Measurements from ENCODE around the gene MTCL3.

MTCL3 gene

DNA sequence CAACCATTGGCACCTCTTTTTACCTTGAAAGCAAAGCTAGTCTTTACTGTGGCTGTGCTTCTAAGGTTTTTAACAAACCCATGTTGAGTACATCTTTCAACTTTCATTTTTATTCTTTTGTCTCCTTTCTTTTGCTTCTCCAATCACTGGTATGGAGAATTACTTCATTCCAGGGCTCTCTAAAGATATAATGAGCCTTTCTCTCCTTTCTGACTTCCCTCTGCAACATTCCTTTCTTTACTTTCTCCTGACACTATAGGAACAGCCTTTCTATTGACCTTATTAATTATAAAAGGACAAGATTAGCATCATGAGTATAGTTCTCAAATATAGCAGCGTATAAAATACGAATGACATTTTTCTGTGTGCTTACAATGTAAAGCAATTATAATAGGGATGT lies 36.8 kb downstream of the MTCL3 start:
- no peak for TF ChIP-seq YY1 (IDR thresholded peaks at IDR 0.05; ENCODE audit: insufficient read depth, insufficient read length)
- Histone ChIP-seq H3K27me3 (ENCODE audit: insufficient read depth, insufficient read length) (no peaks in the 10 kb centered on the region), H3K9me3 (ENCODE audit: insufficient read depth, low read length) (no peaks in the 10 kb centered on the region), H3K4me3 (ENCODE audit: insufficient read length, low read depth) (no peak overlapping the region), H3K36me3 (ENCODE audit: insufficient read depth, insufficient read length, low read length) (no peaks in the 10 kb centered on the region), H3K9ac (ENCODE audit: insufficient read length, low read depth) (no peak overlapping the region), H3K4me1 (ENCODE audit: insufficient read depth, insufficient read length) (no peaks in the 10 kb centered on the region)
- DNase-seq (ENCODE audit: low read depth, low spot score) = no peak

DNA sequence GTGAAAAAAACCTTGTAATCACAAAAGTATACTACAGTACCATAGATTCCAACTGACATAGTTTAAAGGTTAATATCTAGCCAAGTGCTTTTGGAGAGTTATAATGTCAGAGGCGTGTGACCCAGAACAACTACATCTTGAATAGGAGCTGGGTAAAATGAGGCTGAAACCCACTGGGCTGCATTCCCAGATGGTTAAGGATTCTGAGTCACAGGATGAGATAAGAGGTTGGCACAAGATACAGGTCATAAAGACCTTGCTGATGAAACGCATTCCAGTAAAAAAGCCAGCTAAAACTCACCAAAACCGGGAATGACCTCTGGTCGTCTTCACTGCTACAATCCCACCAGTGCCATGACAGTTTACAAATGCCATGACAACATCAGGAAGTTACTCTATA lies 37.5 kb downstream of the MTCL3 start:
- Histone ChIP-seq H3K4me3 (ENCODE audit: insufficient read length, low read depth) (no peak overlapping the region), H3K27me3 (ENCODE audit: insufficient read depth, insufficient read length) (no peaks in the 10 kb centered on the region), H3K36me3 (ENCODE audit: insufficient read depth, insufficient read length, low read length) (no peaks in the 10 kb centered on the region), H3K4me1 (ENCODE audit: insufficient read depth, insufficient read length) (no peaks in the 10 kb centered on the region), H3K9me3 (ENCODE audit: insufficient read depth, low read length) (no peaks in the 10 kb centered on the region), H3K9ac (ENCODE audit: insufficient read length, low read depth) (no peak overlapping the region)
- DNase-seq (ENCODE audit: low read depth, low spot score) = no peak
- TF ChIP-seq ZNF274 (IDR thresholded peaks at IDR 0.05; ENCODE audit: low read depth, low read length) (no peak), YY1 (IDR thresholded peaks at IDR 0.05; ENCODE audit: insufficient read depth, insufficient read length) (no peak), SUZ12 (IDR thresholded peaks at IDR 0.05; ENCODE audit: extremely low read depth, insufficient read depth, insufficient read length) (no peak)

DNA sequence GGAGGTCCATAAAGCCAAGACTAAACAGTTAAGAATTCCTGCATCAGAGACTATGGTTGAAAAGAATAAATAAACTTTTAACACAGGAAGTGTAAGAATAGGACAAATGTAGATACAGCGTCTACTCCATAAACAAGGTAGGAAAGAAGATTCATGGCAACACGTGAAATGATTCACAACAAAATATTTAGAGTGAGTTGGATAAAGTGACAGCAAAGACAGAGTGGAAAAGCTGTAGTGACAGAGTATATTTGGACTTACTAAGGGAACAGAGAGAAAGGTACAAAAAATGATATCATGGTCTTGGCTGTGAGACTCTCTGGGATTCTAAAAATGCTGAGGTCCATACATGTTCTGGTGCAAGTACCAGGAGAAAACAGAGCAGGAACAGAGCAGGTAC lies 38.0 kb downstream of the MTCL3 start:
- Histone ChIP-seq H3K9ac (ENCODE audit: insufficient read length, low read depth) (no peak overlapping the region), H3K9me3 (ENCODE audit: insufficient read depth, low read length) (no peaks in the 10 kb centered on the region), H3K27me3 (ENCODE audit: insufficient read depth, insufficient read length) (no peaks in the 10 kb centered on the region), H3K4me3 (ENCODE audit: insufficient read length, low read depth) (no peak overlapping the region), H3K4me1 (ENCODE audit: insufficient read depth, insufficient read length) (no peaks in the 10 kb centered on the region), H3K36me3 (ENCODE audit: insufficient read depth, insufficient read length, low read length) (peaks cover under 1% of the 10 kb centered on the region)
- TF ChIP-seq YY1 (IDR thresholded peaks at IDR 0.05; ENCODE audit: insufficient read depth, insufficient read length) = no peak
- no peak for TF ChIP-seq ZNF274 (IDR thresholded peaks at IDR 0.05; ENCODE audit: low read depth, low read length)
- TF ChIP-seq SUZ12 (IDR thresholded peaks at IDR 0.05; ENCODE audit: extremely low read depth, insufficient read depth, insufficient read length) = no peak
- no peak for DNase-seq (ENCODE audit: low read depth, low spot score)

DNA sequence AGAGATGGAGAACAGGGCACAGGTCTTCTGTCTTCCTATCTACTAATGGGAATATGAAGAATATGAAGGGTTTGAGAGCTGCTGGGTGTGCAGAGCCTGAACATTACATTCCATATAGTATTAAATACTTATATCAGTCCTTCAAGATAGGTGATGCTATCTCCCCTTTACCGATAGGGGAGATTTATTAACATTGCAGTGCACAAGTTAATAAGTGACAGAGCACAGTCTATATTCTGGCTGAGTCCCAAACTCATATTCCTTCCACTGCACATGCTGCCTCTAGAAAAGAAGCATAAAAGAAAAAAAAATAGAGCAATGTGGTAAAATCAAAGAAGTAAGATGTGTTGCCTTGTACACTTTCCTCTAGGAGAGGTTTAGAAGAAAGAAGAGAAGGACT lies 41.5 kb downstream of the MTCL3 start:
- Histone ChIP-seq H3K9me3 (ENCODE audit: insufficient read depth, low read length) (no peaks in the 10 kb centered on the region), H3K4me3 (ENCODE audit: insufficient read length, low read depth) (no peak overlapping the region), H3K4me1 (ENCODE audit: insufficient read depth, insufficient read length) (no peaks in the 10 kb centered on the region), H3K9ac (ENCODE audit: insufficient read length, low read depth) (no peak overlapping the region), H3K36me3 (ENCODE audit: insufficient read depth, insufficient read length, low read length) (peaks cover 13% of the 10 kb centered on the region), H3K27me3 (ENCODE audit: insufficient read depth, insufficient read length) (no peaks in the 10 kb centered on the region)
- TF ChIP-seq SUZ12 (IDR thresholded peaks at IDR 0.05; ENCODE audit: extremely low read depth, insufficient read depth, insufficient read length) (no peak), YY1 (IDR thresholded peaks at IDR 0.05; ENCODE audit: insufficient read depth, insufficient read length) (no peak), ZNF274 (IDR thresholded peaks at IDR 0.05; ENCODE audit: low read depth, low read length) (no peak)
- no peak for DNase-seq (ENCODE audit: low read depth, low spot score)

DNA sequence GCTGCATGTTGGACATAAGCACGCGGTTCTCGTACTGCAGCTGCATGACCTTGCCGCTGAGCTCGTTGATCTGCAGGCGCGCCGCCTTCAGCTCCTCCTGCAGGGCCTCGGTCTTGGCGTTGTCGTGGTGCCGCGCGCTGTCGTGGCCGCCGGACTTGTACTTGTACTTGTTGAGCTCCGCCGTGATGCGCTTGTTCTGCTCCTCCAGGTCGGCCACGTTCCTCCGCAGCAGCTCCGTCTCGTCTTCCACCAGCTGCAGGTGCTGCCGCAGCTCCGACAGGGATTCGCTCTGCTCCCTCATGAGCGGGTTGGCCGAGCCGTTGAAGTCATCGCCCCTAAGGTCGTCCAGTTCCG lies 43.3 kb downstream of the MTCL3 start:
- Histone ChIP-seq H3K36me3 (ENCODE audit: insufficient read depth, insufficient read length, low read length) (peaks cover 13% of the 10 kb centered on the region), H3K27me3 (ENCODE audit: insufficient read depth, insufficient read length) (no peaks in the 10 kb centered on the region), H3K4me1 (ENCODE audit: insufficient read depth, insufficient read length) (no peaks in the 10 kb centered on the region), H3K9me3 (ENCODE audit: insufficient read depth, low read length) (no peaks in the 10 kb centered on the region), H3K9ac (ENCODE audit: insufficient read length, low read depth) (no peak overlapping the region), H3K4me3 (ENCODE audit: insufficient read length, low read depth) (no peak overlapping the region)
- no peak for DNase-seq (ENCODE audit: low read depth, low spot score)
- TF ChIP-seq ZNF274 (IDR thresholded peaks at IDR 0.05; ENCODE audit: low read depth, low read length) (no peak), YY1 (IDR thresholded peaks at IDR 0.05; ENCODE audit: insufficient read depth, insufficient read length) (no peak), SUZ12 (IDR thresholded peaks at IDR 0.05; ENCODE audit: extremely low read depth, insufficient read depth, insufficient read length) (no peak)

DNA sequence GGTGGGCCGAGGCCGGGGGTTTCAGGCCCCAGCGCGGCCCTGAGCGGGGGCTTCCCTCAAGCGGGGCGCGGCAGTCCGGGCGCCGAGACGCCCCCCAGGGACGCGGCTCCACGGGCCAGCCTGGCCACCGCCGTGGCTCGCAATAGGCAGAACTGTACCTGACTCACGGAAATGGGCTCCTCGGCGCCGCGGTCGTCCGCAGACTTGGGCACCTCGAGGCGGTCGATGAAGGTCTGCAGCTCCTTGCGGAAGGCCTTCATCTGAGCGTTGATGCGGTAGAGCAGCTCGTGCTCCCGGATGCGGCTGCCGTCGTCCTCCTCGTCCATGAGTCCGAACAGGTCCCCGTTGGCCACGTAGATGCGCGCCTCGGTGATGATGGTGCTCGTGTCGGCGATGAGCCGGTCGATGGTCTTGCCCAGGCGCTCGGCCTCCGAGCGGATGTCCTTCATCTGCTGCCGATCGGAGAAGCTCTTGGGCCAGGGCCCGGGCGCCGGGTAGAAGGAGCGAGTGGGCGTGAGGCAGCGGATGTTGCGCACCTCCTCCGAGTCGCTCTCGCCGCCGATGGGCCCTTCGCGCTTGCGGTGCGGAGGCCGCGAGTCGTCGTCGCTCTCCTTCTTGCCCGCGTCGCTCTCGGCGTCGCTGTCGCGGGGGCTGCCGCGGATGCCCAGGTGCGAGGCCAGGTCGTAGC lies 43.9 kb downstream of the MTCL3 start:
- H3K4me3 ChIP-seq (ENCODE audit: insufficient read length, low read depth) = no peak overlapping the region
- H3K9me3 ChIP-seq (ENCODE audit: insufficient read depth, low read length) = no peaks in the 10 kb centered on the region
- TF ChIP-seq SUZ12 (IDR thresholded peaks at IDR 0.05; ENCODE audit: extremely low read depth, insufficient read depth, insufficient read length) (no peak), YY1 (IDR thresholded peaks at IDR 0.05; ENCODE audit: insufficient read depth, insufficient read length) (no peak), ZNF274 (IDR thresholded peaks at IDR 0.05; ENCODE audit: low read depth, low read length) (no peak)
- peaks cover 13% of the 10 kb centered on the region for H3K36me3 ChIP-seq (ENCODE audit: insufficient read depth, insufficient read length, low read length)
- no peaks in the 10 kb centered on the region for H3K4me1 ChIP-seq (ENCODE audit: insufficient read depth, insufficient read length)
- no peak overlapping the region for H3K9ac ChIP-seq (ENCODE audit: insufficient read length, low read depth)
- no peaks in the 10 kb centered on the region for H3K27me3 ChIP-seq (ENCODE audit: insufficient read depth, insufficient read length)
- no peak for DNase-seq (ENCODE audit: low read depth, low spot score)

DNA sequence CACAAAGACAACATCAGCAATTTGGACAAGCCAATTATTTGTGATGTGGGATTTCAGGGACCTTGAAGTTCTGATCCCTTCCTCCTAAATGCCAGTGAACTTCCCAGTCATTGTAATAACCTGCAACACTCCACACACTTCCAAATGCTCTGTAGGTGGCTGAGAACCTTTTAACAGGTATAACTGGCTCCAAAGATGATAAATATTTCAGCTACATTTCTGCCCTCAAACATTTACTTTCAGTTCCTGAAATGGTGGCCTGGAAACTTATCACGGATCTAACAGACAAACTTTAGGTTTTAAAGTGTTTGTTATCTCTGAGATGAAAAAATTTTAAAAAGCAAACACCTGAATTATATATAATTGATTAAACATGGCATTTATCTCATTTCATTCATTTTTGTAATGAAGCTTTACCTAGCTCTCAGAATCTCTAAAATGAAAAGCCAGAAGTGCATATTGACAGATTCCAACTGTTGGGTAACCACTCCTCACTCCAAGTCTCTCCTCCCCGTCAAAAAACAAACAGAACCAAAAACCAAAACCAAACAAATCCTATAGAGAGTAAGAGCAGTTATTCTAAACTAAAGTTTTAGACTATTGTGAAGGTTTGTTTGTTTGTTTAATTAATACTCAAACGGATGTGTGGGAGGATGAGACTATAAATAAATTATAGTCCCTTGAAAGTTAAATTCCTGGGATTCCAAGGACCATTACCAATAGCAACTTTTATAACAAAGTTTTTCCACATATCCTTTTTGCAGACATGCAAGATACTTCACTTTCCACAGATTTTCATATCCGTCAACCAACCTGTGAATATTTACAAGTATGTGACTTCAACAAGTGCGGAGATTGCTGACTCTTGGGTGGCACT lies 47.5 kb downstream of the MTCL3 start:
- TF ChIP-seq YY1 (IDR thresholded peaks at IDR 0.05; ENCODE audit: insufficient read depth, insufficient read length) (no peak), SUZ12 (IDR thresholded peaks at IDR 0.05; ENCODE audit: extremely low read depth, insufficient read depth, insufficient read length) (no peak), ZNF274 (IDR thresholded peaks at IDR 0.05; ENCODE audit: low read depth, low read length) (no peak)
- no peak overlapping the region for H3K9ac ChIP-seq (ENCODE audit: insufficient read length, low read depth)
- H3K36me3 ChIP-seq (ENCODE audit: insufficient read depth, insufficient read length, low read length) = peaks cover 13% of the 10 kb centered on the region
- no peak overlapping the region for H3K4me3 ChIP-seq (ENCODE audit: insufficient read length, low read depth)
- no peak for DNase-seq (ENCODE audit: low read depth, low spot score)
- no peaks in the 10 kb centered on the region for H3K9me3 ChIP-seq (ENCODE audit: insufficient read depth, low read length)
- no peaks in the 10 kb centered on the region for H3K27me3 ChIP-seq (ENCODE audit: insufficient read depth, insufficient read length)
- H3K4me1 ChIP-seq (ENCODE audit: insufficient read depth, insufficient read length) = no peaks in the 10 kb centered on the region

Data from NT2/D1 (cell line).